GM21526 (cell line): ENCODE data around the gene ICE2.

Experiments used
- ATAC-seq: cut with Tn5 transposase; IDR thresholded peaks from one replicate; pipeline ENCODE4 v1.9.1; 2021; ENCODE audit warnings: moderate library complexity; ENCODE audit not compliant: unreplicated experiment, low FRiP score

ICE2 gene

DNA sequence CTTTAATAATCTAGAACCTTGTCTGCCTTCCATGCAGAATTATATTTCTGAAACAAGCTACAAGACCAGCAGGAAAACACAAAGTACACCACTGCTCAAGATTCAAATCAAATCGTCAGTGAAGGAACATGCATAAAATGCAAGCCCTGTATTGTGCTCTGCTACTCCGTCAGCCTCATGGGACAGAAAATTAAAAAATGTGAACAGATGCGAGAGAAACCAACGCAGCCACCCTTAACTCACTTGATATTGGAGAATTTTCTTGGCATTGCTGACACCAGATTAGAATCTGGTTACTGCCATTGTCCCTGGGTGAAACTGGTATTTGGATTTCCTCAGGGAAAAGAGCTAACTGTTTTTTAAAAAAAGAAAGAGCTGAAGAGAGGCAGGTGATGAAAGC, 104.7 kb downstream of the ICE2 start:
- ATAC-seq: no peak

DNA sequence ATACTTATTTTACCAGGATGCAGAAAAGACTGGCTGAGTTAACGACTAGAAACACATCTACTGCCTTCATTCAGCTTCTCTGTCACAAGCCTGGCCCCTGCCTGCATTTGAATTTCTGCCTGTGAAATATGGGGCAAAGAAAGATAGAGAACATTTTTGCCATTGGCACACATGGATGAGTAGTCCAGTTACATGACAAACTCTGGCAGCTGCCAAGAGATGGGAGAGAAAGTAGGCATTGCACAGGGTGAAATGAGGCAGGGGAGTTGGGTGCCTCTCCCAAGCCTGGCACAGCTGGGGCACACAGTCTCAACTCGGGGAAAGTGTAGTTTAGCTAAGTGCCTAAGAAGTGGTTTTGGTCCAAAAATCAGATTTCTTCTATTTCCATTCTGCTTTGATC, 105.2 kb downstream of the ICE2 start:
- no peak for ATAC-seq

DNA sequence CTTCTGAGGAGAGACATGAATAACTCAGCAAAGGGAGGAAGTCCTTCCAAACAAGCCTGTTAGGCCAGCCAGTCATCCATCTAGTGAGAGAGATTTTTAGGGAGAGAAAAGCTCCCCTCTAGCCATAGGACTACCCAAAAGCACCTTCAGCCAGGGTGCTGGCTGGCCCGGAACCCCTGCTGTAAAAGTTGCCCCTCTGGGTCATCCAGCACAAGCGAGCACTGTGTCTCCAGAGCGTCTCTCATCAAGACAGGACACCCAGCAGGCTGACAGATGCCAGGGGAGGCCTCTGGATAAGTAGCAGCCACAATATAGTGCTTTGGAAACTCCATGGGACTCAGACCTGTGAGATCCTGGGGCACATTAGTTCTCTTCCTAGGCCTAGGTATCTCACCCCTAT, 105.6 kb downstream of the ICE2 start:
- no peak for ATAC-seq

DNA sequence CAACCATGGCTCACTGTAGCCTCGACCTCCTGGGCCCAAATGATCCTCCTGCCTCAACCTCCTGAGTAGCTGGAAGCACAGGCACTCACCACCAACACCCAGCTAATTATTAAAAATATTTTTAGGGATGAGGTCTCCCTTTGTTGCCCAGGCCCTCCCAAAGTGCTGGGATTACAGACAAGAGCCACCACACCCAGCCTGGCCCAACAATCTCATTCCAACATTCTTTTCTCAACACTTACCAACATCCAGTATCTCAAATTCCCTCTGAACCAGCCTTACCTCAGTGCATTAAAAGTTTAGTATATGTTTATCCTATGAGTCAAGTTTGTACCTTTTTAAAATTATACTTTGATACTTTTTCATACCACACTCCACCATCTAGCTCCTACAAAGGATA, 106.2 kb downstream of the ICE2 start:
- no peak for ATAC-seq

DNA sequence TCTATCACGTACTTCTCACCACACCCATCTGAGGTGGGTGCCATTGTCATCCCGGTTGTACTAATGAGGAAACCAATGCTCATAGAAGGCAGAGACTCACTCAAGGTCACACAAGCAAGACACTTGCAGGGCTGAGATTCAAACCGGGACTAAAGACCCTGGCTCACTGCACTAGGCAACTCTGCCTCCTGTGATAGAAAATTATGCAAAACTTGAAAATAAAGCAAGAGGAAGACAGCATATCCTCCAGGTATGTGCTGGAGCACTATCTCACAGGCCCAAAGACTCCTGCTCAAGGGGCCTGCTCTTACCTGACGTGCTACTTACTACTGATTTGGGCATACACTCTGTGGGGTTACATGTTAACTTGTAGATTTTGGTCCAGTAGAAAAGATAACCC, 106.7 kb downstream of the ICE2 start:
- ATAC-seq: no peak

DNA sequence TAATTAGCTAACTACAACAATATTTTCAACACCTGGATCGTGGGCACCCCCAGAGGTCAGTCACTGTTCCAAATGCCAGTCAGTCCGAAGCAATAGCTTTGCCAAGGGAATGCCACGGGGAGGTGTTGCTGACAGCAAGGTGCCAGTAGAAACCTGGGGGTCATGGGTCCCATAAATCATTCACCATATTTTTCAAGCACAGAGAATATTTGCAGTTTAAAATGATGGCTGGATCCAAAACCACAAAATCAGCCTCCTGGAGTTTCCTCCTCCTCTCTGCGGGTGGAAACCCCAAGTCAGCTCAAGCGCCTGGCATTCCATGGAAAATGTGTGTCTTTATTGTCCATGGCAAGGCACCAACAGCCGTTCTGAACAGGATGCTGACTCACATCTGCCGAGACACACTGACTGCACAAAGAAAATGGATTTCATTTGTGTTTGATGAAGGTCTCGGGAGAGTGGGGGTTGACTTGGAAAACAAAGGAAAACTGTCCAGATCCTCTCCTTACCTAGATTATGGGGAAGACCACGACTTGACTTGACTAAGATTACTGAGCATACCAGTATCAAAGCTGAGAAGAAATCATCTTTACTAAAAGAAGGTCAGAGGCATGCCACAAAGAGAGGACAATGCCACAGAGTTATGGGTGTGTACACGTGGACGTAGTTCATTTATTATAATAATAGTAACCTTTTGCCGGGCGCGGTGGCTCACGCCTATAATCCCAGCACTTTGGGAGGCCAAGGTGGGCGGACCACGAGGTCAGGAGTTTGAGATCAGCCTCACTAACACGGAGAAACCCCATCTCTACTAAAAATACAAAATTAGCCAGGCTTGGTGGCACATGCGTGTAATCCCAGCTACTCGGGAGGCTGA, 107.5 kb downstream of the ICE2 start:
- ATAC-seq: no peak

DNA sequence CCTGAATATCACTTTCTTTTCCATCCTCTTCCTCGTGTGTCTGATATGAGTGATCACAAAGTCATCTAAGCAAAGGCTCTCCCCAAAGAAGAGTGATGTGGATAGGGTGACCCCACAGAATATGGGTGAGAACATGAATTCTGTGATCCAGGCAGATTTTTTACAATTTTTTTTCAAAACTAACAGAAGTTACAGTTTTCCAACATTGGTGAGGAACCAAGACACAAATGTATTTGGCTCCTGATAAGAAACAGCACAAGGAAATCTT, 108.1 kb downstream of the ICE2 start:
- no peak for ATAC-seq

DNA sequence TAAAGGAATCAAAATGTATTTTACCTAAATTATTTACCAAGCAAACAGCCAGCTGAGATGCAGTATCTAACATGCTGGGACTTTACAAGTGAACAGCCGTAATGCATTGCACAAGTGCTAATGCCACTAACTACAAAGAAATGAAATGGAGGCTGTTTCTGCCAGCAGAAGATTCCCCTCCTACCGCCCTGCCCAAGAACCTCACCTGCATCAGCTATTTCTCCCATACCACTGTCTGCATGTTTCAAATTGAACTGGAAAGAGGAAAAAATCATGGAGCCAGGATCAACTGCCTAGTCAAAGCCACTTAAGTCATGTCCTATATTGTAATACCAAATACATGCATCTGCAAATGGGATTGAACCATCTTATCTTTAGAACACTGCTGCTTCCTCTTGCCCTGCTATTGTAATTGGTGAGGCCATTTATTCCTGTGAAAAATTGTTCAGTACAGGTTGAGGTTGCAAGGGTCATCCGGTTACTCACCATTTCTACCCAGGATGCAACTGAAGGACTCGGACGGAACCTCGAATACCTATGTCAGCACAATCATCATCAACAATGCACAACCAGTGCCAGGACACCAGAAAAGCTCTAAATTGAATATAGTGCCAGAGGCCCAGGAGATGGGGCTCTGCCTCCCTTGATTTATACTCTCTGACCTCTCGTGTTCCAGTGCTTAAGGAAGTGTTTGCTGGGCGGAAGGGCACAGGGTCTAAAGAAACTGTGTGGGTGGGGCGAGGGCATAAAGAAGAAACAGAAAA, 108.7 kb downstream of the ICE2 start:
- no peak for ATAC-seq

DNA sequence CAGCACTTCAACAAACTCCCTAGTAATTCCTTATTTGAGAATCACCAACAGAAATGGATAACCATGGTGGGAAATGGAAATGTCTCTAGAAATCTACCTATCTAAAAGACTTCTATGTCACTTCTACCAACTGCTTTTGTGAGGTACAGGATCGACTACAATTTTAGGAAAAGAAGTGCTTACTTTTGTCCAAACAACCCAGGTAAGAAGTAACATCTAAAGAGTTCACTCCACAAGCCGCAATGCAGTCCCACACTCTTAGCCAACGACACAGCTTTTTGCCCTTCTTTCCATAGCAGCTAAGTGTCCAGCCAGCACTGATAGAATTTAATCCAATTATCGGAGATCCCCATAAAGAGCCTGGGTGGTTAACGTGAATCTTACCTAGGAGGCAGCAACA, 109.2 kb downstream of the ICE2 start:
- no peak for ATAC-seq
